K562 (cell line): ENCODE results near the gene PLD3. TPM values are rescaled to one million over a fixed set of nuclear protein-coding genes. Genes with fewer than 3 reads are reported as not detected.

Source experiments
- ATAC-seq: fragments of 200-7000 bp; cut with Tn5 transposase; 3 replicates; pipeline ENCODE4 v1.9.1; 2020; ENCODE audit warnings: moderate library complexity
- BruUV-seq: library from RNA; stranded (reverse); fragments of 400-500 nt; replicated peaks from 2 replicates; lab custom pipeline; 2021; lab: Mats Ljungman, UMichigan
- CTCF ChIA-PET: fragments of 300-600 bp; formaldehyde crosslinking; extraction: SDS; loops from one replicate; lab custom pipeline; 2021; ENCODE audit warnings: low intra/inter-chr PET ratio; lab: Yijun Ruan, JAX
- POLR2A ChIA-PET: fragments of 300-600, 350-650 bp; sonication (Branson Sonifier 250); formaldehyde crosslinking; extraction: SDS; loops from one replicate; lab custom pipeline; 2021; ENCODE audit warnings: antibody characterized with exemption, inconsistent platforms; lab: Yijun Ruan, JAX
- DNase-seq, 4 experiments: peaks; one replicate each; pipeline versions ENCODE4 v3.0.0 to v3.0.0-alpha.2; 2011 to 2018; ENCODE audit warnings: low spot score in 3 of 4, mixed read lengths in 3 of 4; ENCODE audit errors: extremely low read depth in 1 of 4
- FAIRE-seq: peaks from 2 replicates; lab custom pipeline; 2011; peaks lifted over from hg19 to GRCh38; lab: Jason Lieb, UNC
- H2AFZ ChIP-seq: 2 replicates; pipeline ENCODE4 v1.6.0; 2011; ENCODE audit warnings: low read depth, low read length, control low read depth, inconsistent platforms
- H3K27ac ChIP-seq: fragments of 200-600 bp; 3 replicates; pipeline ENCODE4 v1.8.0; 2011; ENCODE audit warnings: low read depth, mild to moderate bottlenecking, control low read depth, inconsistent platforms, low read length, moderate library complexity, mixed read lengths; ENCODE audit errors: extremely low read depth
- H3K27me3 ChIP-seq, 2 experiments: fragments of 300-600 bp in 1 of 2; 2 replicates in 1 of 2; 3 replicates in 1 of 2; pipeline versions ENCODE4 v1.6.0 to v1.8.0; 2011; ENCODE audit warnings: inconsistent platforms in 2 of 2, low read length in 2 of 2, mild to moderate bottlenecking in 1 of 2, mixed read lengths in 1 of 2, moderate library complexity in 1 of 2; ENCODE audit not compliant: control insufficient read depth in 2 of 2, insufficient read depth in 2 of 2
- H3K36me3 ChIP-seq: fragments of 300-600 bp; 3 replicates; pipeline ENCODE4 v1.8.0; 2011; ENCODE audit warnings: mild to moderate bottlenecking, low read length, inconsistent platforms; ENCODE audit not compliant: control insufficient read depth, insufficient read depth
- H3K4me1 ChIP-seq, 2 experiments: fragments of 200-600 bp in 1 of 2; replicated peaks in 1 of 2; 2 replicates in 1 of 2; 3 replicates in 1 of 2; pipeline versions ENCODE4 v1.5.1 to v1.8.0; 2011; ENCODE audit warnings: inconsistent platforms in 2 of 2, low read length in 2 of 2, mild to moderate bottlenecking in 1 of 2, mixed read lengths in 1 of 2, moderate library complexity in 1 of 2; ENCODE audit not compliant: control insufficient read depth in 2 of 2, insufficient read depth in 2 of 2
- H3K4me2 ChIP-seq: 2 replicates; pipeline ENCODE4 v1.6.1; 2011; ENCODE audit warnings: low read length, control low read depth, inconsistent platforms, mixed read lengths; ENCODE audit not compliant: insufficient read depth
- H3K4me3 ChIP-seq: fragments of 200-600 bp; sonication (generic), shearing (Covaris generic); 2 replicates; pipeline ENCODE4 v1.5.1; 2016; ENCODE audit warnings: control low read depth, inconsistent platforms
- H3K79me2 ChIP-seq: fragments of 200-600 bp; 3 replicates; pipeline ENCODE4 v1.8.0; 2011; ENCODE audit warnings: low read length, inconsistent platforms; ENCODE audit not compliant: control insufficient read depth, insufficient read depth
- H3K9ac ChIP-seq, 2 experiments: 2 replicates each; pipeline versions ENCODE4 v1.6.0 to v1.6.1; 2011; ENCODE audit warnings: low read depth in 2 of 2, low read length in 2 of 2, control low read depth in 1 of 2, inconsistent platforms in 1 of 2, mild to moderate bottlenecking in 1 of 2, mixed read lengths in 1 of 2; ENCODE audit not compliant: insufficient read depth in 1 of 2
- H3K9me1 ChIP-seq: one replicate; pipeline ENCODE4 v1.6.0; 2011; ENCODE audit warnings: inconsistent platforms, mild to moderate bottlenecking, low read length, moderate library complexity; ENCODE audit not compliant: control insufficient read depth, insufficient read depth
- H3K9me3 ChIP-seq: replicated peaks from 2 replicates; pipeline ENCODE4 v1.5.1; 2011; ENCODE audit warnings: low read depth, low read length, inconsistent platforms; ENCODE audit not compliant: control insufficient read depth, insufficient read depth
- H4K20me1 ChIP-seq: replicated peaks from 2 replicates; pipeline ENCODE4 v1.6.1; 2011; ENCODE audit warnings: low read length, inconsistent platforms, mixed read lengths; ENCODE audit not compliant: control insufficient read depth, insufficient read depth
- GABPA ChIP-seq: fragments of 200-800 bp; sonication (Bioruptor generic); conservative IDR thresholded peaks from 2 replicates; pipeline ENCODE4 v1.6.1; 2016; ENCODE audit warnings: low read depth, missing genetic modification characterization, missing compliant biosample characterization
- POLR2B ChIP-seq: fragments of 450-650 bp; IDR thresholded peaks from 2 replicates; pipeline ENCODE4 v1.6.1; 2018; ENCODE audit warnings: low read depth; ENCODE audit not compliant: partially characterized antibody
- RAD51 ChIP-seq: fragments of 450-650 bp; IDR thresholded peaks from 2 replicates; pipeline ENCODE4 v1.7.1; 2016; ENCODE audit warnings: low read depth, mild to moderate bottlenecking, borderline replicate concordance
- SIN3A ChIP-seq, 2 experiments: fragments of 150-350 bp in 1 of 2; IDR thresholded peaks; 2 replicates each; pipeline ENCODE4 v1.6.1; 2011 to 2016; ENCODE audit warnings: borderline replicate concordance in 2 of 2, low read depth in 2 of 2, low read length in 2 of 2, mild to moderate bottlenecking in 2 of 2, moderate library complexity in 2 of 2; ENCODE audit not compliant: control insufficient read depth in 1 of 2
- SMAD1 ChIP-seq: fragments of 150-350 bp; IDR thresholded peaks from 2 replicates; pipeline ENCODE4 v1.6.1; 2014; ENCODE audit warnings: low read length, low read depth; ENCODE audit not compliant: partially characterized antibody
- XRCC5 ChIP-seq: fragments of 200-400 bp; formaldehyde crosslinking; IDR thresholded peaks from 2 replicates; pipeline ENCODE4 v1.6.1; 2017; ENCODE audit warnings: low read depth, mild to moderate bottlenecking, low read length
- ZNF408 ChIP-seq: fragments of 250-450 bp; sonication (Bioruptor Pico); IDR thresholded peaks from 2 replicates; pipeline ENCODE4 v1.4.0; 2020; ENCODE audit warnings: low read depth, mild to moderate bottlenecking, moderate library complexity
- WGBS: fragments of 100-300 bp; shearing (Covaris generic); methylation state at CpG from one replicate; pipeline ENCODE4 v1.1.6; 2016; ENCODE audit warnings: low coverage, mixed read lengths; ENCODE audit not compliant: insufficient coverage; ENCODE audit errors: missing lambda C conversion rate; 5-methylcytosine and 5-hydroxymethylcytosine counted together
- in situ Hi-C: fragments of 300-500 bp; cut with MboI; formaldehyde crosslinking; loops from 4 replicates; pipeline ENCODE4 v1.15.0; 2018; ENCODE audit warnings: inconsistent platforms, mixed read lengths
- intact Hi-C: fragments of 100-400 bp; cut with micrococcal nuclease; formaldehyde crosslinking; loops from 2 replicates; pipeline ENCODE4 v1.14.2; 2022
- polyA plus RNA-seq, 8 experiments: library from polyadenylated mRNA; depleted of rRNA in 4 of 8; stranded (reverse) in 5 of 8; unstranded in 3 of 8; fragments of >200 nt; fragmentation: Nextera tagmentation in 2 of 8; fragmentation: Illumina TruSeq in 1 of 8; extraction: Ambion mirVana in 2 of 8; extraction: Trizol in 1 of 8; gene quantifications; 2 replicates each; pipeline versions ENCODE4 v1.2.1 to v1.2.3, GENCODE V29; 2011 to 2014; ENCODE audit warnings: inconsistent platforms in 1 of 8, missing spikeins in 1 of 8
- total RNA-seq, 7 experiments: library from RNA; depleted of rRNA in 6 of 7; stranded (reverse); fragments of >200 nt in 6 of 7; fragmentation: Illumina TruSeq in 2 of 7; extraction: Trizol in 2 of 7; gene quantifications; 2 replicates each; pipeline versions ENCODE4 v1.2.1 to v1.2.3, GENCODE V29; 2011 to 2021; ENCODE audit warnings: low replicate concordance in 1 of 7
- TF ChIP-seq, protein P1 (sequence below): fragments of 250-450 bp; sonication (Bioruptor Pico); IDR thresholded peaks from 2 replicates; pipeline ENCODE4 v1.9.0; 2021; ENCODE audit warnings: mild to moderate bottlenecking
- TF ChIP-seq, protein P2 (sequence below): sonication (generic); IDR thresholded peaks from 2 replicates; pipeline ENCODE4 v1.6.1; 2016

PLD3 gene
- total and polyA plus RNA-seq, 9 of the 15 experiments (the other 6 are each of a cell fraction or from before 2014, with no cell fraction given) = 2.3 to 128 (median 72.7) TPM

GRCh38 chr19:40322271-40322610, 26.3 kb upstream of the PLD3 start:
- Histone ChIP-seq H3K27me3 (no peaks in the 10 kb centered on the region), H3K36me3 (peaks cover 81% of the 10 kb centered on the region), H3K9ac (no peak overlapping the region), H3K27ac (no peak overlapping the region), H3K4me2 (no peak overlapping the region), H3K79me2 (no peaks in the 10 kb centered on the region), H3K9me1 (no peaks in the 10 kb centered on the region), H3K9me3 (no peaks in the 10 kb centered on the region), H2AFZ (no peak overlapping the region), H3K4me3 (no peak overlapping the region), H3K4me1 (peaks cover 0 to 4% of the 10 kb centered on the region in 2 experiments; a peak in 1 of 5 replicates), H4K20me1 (no peaks in the 10 kb centered on the region)
- intact Hi-C loops = no loop called here
- ChIA-PET CTCF (no interaction called here), POLR2A (interaction anchor here (1.0 to 1.2 kb wide), 2 partner anchors 9 to 19 kb away, joined by 3 read pairs; no protein-coding TSS in a partner anchor)
- FAIRE-seq = no peak
- no TSS peak for BruUV-seq
- no peak for ATAC-seq
- no peak for DNase-seq
- 86% methylated on average over 7 of the region's 7 CpGs for WGBS
- in situ Hi-C loops = no loop called here
- TF ChIP-seq POLR2B (no peak), SIN3A (IDR thresholded peaks at IDR 0.05; ENCODE audit: borderline replicate concordance in 2 of 2, control insufficient read depth in 1 of 2, low read depth in 2 of 2, low read length in 2 of 2) (no peak), SMAD1 (no peak), ZNF408 (CRISPR knock-in tag) (no peak), RAD51 (no peak), GABPA (tag) (no peak), XRCC5 (no peak)
- TF ChIP-seq, protein P1, sequence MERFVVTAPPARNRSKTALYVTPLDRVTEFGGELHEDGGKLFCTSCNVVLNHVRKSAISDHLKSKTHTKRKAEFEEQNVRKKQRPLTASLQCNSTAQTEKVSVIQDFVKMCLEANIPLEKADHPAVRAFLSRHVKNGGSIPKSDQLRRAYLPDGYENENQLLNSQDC = no peak
- TF ChIP-seq, protein P2, sequence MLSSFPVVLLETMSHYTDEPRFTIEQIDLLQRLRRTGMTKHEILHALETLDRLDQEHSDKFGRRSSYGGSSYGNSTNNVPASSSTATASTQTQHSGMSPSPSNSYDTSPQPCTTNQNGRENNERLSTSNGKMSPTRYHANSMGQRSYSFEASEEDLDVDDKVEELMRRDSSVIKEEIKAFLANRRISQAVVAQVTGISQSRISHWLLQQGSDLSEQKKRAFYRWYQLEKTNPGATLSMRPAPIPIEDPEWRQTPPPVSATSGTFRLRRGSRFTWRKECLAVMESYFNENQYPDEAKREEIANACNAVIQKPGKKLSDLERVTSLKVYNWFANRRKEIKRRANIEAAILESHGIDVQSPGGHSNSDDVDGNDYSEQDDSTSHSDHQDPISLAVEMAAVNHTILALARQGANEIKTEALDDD = no peak
